ENCODE results near the gene NDUFA5. TPM values are rescaled to one million over a fixed set of nuclear protein-coding genes. Genes with fewer than 3 reads are reported as not detected.

NDUFA5 gene
- total RNA-seq: 34.0 and 35.4 TPM in 2 replicates

GRCh38 chr7:123557398-123558288 is at the start of gene NDUFA5:
TSS of gene NDUFA5 (minus strand) at chr7:123557818. CDS start at chr7:123557795, 23 bp downstream.

GRCh38 chr7:123601530-123601929 is 43.9 kb upstream of the NDUFA5 start, which contains the start of gene ASB15:
TSS of gene ASB15 (plus strand) at chr7:123601821. CDS start at chr7:123614503, 12,682 bp downstream.

GRCh38 chr7:123534383-123535260 is 23.0 kb downstream of the NDUFA5 start, which contains the start of gene IQUB:
TSS of gene IQUB (minus strand) at chr7:123534595. CDS start at chr7:123512340, 22,255 bp downstream.

Other genes starting within 250 kb of the NDUFA5 start
- gene IQUB, start 23.2 kb downstream of the NDUFA5 start, total RNA-seq: 0.28 and 0.43 TPM in 2 replicates
- gene ASB15, start 44.0 kb upstream of the NDUFA5 start, total RNA-seq: not detected in 2 replicates
- not detected in 2 replicates for gene LMOD2, start 98.0 kb upstream of the NDUFA5 start, total RNA-seq
- gene WASL, start 191.2 kb upstream of the NDUFA5 start, total RNA-seq: 7.4 and 8.5 TPM in 2 replicates

Data from smooth muscle cell of bladder (primary cell).